ENCODE measurements around the gene MED4. TPM values are rescaled to one million over a fixed set of nuclear protein-coding genes. Genes with fewer than 3 reads are reported as not detected.

The MED4 gene
- total and polyA plus RNA-seq, 9 of the 15 experiments (the other 6 are each of a cell fraction or from before 2014, with no cell fraction given), result 24.5 to 87.3 (median 58.3) TPM

DNA sequence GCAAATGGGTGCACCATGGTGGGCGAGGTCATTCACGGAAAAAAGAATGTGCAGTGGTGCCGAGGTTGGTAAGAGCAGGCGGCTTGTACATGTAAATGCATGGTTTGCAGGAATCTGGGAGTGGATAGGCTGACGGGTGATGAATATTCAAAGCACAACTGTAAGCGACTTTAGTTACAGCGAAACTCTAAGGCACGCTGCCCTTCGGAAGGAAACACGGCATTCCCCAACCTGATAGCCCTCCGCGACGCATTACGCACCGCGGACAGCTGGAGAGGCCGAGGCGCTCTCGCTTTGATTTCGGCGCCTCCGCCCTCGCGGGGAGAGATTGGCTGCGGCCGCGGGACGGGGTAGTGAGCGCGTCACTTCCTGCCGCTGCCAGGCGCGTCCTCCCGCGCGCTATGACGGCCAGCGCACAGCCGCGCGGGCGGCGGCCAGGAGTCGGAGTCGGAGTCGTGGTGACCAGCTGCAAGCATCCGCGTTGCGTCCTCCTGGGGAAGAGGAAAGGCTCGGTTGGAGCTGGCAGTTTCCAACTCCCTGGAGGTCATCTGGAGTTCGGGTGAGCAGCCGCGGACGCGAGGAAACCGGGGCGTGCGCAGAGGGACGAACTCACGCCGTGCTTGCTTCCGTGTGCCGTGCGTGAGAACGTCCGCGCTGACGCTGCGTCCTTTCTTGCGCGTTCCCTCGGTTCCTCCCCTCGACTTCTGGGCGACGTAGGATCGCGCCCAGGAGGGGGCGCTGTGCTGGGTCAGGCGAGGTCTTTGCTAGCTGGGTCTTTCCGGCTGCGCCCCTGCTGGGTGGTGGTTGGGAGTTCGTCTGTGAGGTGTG lies 57.3 kb downstream of the MED4 start, which contains the start of gene NUDT15 (continued):
- TF ChIP-seq, protein P1, sequence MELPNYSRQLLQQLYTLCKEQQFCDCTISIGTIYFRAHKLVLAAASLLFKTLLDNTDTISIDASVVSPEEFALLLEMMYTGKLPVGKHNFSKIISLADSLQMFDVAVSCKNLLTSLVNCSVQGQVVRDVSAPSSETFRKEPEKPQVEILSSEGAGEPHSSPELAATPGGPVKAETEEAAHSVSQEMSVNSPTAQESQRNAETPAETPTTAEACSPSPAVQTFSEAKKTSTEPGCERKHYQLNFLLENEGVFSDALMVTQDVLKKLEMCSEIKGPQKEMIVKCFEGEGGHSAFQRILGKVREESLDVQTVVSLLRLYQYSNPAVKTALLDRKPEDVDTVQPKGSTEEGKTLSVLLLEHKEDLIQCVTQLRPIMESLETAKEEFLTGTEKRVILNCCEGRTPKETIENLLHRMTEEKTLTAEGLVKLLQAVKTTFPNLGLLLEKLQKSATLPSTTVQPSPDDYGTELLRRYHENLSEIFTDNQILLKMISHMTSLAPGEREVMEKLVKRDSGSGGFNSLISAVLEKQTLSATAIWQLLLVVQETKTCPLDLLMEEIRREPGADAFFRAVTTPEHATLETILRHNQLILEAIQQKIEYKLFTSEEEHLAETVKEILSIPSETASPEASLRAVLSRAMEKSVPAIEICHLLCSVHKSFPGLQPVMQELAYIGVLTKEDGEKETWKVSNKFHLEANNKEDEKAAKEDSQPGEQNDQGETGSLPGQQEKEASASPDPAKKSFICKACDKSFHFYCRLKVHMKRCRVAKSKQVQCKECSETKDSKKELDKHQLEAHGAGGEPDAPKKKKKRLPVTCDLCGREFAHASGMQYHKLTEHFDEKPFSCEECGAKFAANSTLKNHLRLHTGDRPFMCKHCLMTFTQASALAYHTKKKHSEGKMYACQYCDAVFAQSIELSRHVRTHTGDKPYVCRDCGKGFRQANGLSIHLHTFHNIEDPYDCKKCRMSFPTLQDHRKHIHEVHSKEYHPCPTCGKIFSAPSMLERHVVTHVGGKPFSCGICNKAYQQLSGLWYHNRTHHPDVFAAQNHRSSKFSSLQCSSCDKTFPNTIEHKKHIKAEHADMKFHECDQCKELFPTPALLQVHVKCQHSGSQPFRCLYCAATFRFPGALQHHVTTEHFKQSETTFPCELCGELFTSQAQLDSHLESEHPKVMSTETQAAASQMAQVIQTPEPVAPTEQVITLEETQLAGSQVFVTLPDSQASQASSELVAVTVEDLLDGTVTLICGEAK (IDR thresholded peaks at IDR 0.05), result peak; percentile 80
- TF ChIP-seq, protein P1 (CRISPR knock-in tag; IDR thresholded peaks at IDR 0.05), result no peak
- TF ChIP-seq HINFP (tag; conservative IDR thresholded peaks at IDR 0.05; ENCODE audit: low read depth) (peak; percentile 77), KDM1A (IDR thresholded peaks at IDR 0.05) (peak; percentile 75 to 80), ATF1 (CRISPR knock-in tag; IDR thresholded peaks at IDR 0.05) (peak; percentile 52), ATF1 (tag; IDR thresholded peaks at IDR 0.05) (peak; percentile 96), NFE2 (IDR thresholded peaks at IDR 0.05; ENCODE audit: low read depth) (0 out of 2 replicates have a peak, but pooled peaks have one; percentile 16), POLR2B (IDR thresholded peaks at IDR 0.05; ENCODE audit: low read depth, partially characterized antibody) (peak; percentile 96)
- TF ChIP-seq, protein P2, sequence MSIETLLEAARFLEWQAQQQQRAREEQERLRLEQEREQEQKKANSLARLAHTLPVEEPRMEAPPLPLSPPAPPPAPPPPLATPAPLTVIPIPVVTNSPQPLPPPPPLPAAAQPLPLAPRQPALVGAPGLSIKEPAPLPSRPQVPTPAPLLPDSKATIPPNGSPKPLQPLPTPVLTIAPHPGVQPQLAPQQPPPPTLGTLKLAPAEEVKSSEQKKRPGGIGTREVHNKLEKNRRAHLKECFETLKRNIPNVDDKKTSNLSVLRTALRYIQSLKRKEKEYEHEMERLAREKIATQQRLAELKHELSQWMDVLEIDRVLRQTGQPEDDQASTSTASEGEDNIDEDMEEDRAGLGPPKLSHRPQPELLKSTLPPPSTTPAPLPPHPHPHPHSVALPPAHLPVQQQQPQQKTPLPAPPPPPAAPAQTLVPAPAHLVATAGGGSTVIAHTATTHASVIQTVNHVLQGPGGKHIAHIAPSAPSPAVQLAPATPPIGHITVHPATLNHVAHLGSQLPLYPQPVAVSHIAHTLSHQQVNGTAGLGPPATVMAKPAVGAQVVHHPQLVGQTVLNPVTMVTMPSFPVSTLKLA (conservative IDR thresholded peaks at IDR 0.05), result peak; percentile 74 to 88
- TF ChIP-seq, protein P3, sequence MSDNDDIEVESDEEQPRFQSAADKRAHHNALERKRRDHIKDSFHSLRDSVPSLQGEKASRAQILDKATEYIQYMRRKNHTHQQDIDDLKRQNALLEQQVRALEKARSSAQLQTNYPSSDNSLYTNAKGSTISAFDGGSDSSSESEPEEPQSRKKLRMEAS (CRISPR knock-in tag; IDR thresholded peaks at IDR 0.05), result peak; percentile 77
